Right renal cortex interstitium (tissue), 3 donors: ENCODE data around the gene LIPC. TPM values are rescaled to one million over a fixed set of nuclear protein-coding genes. Genes with fewer than 3 reads are reported as not detected.

Experiments
- DNase-seq, 3 donors: peaks; one replicate each; pipeline ENCODE4 v3.0.0-alpha.2; 2013; ENCODE audit warnings: low read depth in 3 of 3, low spot score in 2 of 3
- polyA plus RNA-seq, 3 donors: library from polyadenylated mRNA; unstranded; fragments of 120-200 nt; gene quantifications; one replicate each; pipeline ENCODE4 v1.2.1, GENCODE V29; 2013; ENCODE audit not compliant: insufficient read length in 3 of 3

The LIPC gene
- polyA plus RNA-seq, 3 donors: 11.8 to 15.5 (median 14.0) TPM

DNA sequence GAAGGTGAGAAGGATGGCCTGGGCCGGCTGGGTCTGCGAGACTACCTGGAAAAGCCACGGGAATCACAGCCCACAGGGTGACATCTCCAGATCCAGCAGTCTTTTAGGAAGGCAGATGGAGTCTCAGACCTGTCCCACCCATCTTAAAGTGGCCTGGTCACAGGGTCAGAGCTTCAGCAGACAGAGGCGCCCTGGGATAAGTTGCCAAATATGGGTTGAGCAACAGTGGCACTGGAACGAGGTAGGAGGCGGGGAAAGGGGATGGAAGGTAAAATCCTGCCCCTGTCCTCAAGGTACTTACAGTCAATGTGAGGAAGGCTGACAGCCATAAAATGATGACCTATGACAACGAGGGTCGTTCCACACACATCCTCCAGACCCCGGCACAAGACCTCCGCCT lies 80.7 kb downstream of the LIPC start:
- DNase-seq: no peak

DNA sequence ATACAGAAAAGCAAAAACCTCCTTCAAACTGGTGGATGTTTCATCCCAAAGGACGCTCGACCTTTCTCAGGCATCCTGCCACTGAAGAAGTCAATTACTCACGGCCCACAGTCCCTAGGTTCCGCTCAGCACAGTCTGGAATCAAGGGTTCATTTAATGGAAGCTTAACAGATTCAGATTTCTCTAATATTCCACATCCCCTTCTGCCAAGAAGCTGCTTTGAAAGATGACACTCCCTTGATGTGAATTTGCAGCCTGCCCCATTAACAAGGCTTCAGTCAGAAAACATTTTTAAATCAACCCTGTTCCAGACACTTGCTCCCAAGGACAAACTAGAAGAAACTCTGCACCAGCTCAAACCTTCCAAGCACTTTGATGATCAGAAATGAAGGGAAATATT lies 81.2 kb downstream of the LIPC start:
- DNase-seq: no peak

DNA sequence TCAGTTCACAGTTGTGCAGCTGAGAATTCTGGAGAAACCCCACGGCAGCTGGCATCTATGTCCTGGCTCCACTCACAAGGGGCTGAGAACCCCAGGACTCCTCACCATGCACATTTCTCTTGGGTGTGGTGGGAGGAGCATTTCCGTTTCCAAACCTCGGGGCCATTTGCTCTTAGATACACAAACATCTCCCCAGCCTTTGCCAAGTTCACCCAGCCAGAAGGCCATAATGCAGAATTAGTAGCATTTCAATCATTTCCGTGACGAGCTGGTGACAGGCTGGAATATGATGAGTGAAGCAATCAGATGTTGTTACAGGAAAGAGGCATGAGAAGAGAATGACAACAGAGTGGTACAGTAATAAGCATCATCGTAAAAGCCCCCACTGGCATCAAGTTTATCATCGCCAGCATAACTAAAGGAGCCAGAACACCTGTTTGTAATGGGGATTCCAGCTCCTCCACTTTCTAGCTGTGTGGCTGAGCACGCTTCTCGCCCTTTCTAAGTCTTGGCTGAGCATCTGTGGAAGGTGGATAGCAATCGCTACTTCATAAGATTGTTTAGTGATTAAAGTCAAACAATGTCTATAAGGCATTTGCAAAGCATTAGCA lies 82.0 kb downstream of the LIPC start:
- no peak for DNase-seq

DNA sequence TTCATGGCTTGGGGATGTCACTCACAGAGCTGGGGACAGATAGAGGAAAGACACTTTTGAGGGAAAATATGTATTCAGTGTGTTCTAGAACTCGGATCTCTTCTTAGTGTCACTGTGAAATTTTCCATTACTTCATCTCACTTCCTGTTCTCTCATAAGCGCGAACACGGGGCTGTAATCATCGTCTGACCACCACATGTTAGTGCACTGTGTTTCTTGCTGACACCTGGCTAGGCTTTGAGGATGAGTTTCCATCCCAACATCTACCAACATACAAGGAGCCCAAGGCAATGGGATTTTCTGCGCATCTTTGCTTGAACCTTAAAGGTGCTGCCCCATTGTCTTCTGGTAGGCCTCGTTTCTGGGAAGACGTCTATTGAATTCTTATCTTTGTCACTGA lies 84.0 kb downstream of the LIPC start:
- no peak for DNase-seq

DNA sequence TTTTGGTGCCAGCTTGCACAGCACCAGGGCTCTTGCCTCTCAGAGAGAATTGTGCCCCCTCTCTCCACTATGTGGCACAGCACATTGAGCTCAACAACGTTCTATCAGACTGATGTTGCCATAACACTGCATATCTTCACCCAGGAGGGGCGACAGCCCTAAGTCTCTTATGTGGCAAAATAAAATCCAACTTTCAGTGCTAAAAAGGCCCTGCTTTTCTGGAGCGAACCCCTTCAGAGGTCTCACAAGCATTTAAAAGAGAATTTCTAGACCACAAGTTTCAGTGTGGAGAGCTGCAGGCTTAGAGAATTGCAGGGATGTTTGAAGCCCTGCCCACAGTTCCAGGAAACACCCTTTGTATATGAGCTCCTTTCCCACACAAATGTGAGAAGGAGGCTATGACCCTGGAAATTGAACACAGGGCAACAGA lies 85.5 kb downstream of the LIPC start:
- DNase-seq: no peak

DNA sequence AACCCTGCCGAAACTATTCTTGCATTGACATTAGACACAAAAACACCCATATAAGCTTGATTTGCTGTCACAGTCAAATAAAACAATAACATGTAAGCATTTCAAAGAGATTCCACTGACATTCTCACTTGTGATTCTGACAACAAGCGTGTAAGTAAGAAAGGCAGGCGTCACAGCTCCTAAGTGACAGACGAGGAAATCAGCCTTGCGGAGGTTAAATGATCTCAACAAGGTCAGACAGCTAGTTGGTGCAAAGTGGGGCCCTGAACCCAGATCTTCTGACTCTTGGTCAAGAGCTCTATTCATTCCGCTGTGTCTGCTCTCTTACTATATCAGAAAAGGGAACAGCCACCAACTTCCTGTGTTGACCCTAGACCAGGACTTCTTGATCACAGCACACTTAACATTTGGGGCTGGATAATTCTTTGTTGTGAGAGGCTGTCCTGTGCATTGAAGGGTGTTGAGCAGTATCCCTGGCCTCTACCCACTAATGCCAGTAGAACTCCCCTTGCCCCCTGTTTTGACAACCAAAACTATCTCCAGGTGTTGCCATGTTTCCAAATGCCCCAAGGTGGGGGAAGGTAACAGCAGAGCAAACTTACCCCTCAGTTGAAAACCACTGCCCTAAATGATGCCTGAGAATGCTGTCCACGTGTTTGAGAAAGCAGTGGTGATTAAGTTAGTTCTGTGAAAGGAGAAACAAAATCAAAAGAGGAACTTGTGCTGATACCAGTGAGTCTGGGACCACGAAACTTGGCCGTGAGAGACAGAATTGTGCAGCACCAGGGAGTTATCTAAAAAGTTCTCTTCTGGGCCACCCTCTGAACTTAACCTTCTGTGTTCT lies 86.1 kb downstream of the LIPC start:
- no peak for DNase-seq

DNA sequence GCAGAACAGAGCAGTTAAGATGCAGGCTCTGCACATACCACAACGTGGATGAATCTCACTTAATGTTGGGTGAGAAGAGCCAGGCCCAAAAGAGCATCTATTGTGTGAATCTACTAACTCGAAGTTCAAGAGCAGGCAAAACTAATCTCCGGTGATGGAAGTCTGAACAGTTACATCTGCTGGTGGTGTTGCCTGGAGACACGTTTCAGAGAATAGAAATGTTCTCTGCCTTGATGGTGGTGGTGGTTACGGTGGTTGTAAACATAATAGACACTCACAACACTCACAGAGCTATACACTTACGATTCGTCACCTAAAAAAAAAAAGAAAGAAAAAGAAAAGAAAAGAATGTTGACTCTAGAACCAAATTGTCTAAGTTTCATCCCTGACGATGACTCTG lies 86.8 kb downstream of the LIPC start:
- DNase-seq: no peak

DNA sequence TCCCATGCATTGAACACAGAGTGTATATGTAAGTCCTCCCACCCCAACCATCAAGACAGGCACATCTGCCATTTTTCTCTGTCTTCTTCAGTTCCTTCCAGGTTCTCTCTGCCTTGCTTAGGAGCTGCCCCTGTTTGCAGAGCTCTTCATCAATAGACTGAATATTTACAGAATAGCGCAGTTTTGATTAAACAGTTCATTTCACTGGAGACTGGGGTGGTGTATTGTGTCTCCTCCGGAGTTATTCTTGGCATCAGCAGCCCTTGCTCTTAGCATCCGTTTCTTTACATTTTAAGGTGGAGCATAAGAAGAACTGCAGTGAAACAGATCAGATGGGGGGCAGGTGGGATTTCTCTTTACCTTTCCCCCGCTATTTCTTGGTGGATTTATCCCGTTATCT lies 87.7 kb downstream of the LIPC start:
- no peak for DNase-seq

DNA sequence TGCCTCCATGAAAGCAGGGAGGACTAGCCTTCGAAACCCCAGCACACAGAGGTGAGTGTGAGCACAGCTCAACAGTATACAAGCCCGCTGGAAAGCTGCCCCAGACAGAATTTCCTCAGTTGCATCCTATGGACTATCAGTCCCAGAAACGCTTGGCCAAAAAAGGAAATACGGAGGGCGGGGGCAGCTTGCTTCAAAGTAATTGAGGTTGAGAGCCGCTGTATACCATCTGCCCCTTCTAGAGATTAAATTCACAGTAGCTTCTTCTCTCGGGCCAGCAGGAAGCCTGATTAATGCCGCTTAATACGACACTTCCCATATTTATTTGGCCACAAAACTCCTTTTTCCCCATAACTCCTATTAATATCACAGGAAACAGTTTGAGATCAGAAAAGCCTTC lies 88.7 kb downstream of the LIPC start:
- no peak for DNase-seq

DNA sequence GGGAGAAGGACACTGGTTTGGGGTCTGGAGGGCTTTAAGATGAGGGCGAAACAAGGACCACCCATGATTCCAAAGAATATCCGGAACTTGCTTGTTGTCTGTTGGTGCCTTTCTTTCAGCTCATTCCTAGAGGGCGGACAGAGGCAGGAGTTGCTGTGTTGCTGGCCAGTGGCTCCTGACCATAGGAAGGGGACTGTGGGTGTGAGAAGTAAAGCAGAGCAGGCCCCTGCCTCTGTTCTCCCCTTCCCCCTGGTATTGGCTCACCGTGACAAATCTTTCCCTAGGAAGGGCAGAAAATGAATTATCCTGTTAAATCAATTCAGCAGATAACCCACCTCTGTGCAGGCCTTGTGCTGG lies 89.1 kb downstream of the LIPC start:
- no peak for DNase-seq

DNA sequence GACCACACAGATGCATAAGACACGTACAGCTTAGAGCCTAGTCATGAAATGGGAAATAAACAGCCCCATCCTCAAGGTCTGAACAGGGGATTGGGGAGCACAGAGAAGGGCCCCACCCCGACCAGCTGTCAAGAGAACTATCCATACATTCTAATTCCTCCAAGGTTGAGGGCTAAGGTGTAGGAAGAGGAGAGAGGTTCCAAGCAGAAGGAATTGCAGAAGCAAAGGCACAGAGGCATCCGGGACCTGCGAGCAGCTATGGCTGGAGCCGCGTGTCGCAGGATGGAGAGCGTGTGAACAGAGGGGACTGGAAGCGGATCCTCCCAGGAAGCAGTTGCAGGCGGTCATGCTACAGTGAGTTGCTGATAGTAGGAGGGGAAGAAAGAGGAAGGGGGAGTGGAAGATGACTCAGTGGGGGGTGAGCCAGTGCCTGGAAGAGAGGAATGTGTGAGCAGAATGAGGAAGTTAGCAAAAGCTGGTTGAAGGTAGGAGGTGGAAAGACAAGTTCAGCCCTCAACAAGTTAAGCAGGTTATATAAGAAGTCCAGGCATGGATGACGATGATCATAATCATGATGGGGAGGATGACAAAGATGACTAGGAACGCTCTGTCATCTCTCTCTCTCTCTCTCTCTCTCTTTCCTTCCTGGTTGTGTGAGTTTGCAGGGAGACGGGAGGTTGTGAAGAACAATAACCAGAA lies 89.7 kb downstream of the LIPC start:
- peak in 1 of 3 donors; percentile 52 for DNase-seq

DNA sequence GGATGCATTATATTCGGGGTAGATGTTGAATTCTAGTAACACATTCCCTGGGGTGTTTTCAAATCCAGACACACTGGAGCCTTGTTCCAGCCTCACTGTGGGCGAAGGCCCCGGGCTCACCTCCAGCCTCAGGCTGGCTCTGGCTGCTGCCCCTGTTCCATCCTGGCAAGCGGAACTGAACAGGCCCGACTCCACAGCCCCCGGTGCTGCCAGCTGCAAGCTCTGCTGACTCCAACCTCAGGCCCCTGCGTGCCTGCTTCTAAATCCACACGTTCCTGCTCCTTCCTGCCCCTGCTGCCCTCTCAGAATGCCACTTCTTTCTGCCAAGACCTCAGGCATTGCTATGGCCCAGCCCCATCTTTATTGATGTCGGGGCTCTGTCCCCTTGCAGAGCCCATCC lies 90.6 kb downstream of the LIPC start:
- DNase-seq: no peak

DNA sequence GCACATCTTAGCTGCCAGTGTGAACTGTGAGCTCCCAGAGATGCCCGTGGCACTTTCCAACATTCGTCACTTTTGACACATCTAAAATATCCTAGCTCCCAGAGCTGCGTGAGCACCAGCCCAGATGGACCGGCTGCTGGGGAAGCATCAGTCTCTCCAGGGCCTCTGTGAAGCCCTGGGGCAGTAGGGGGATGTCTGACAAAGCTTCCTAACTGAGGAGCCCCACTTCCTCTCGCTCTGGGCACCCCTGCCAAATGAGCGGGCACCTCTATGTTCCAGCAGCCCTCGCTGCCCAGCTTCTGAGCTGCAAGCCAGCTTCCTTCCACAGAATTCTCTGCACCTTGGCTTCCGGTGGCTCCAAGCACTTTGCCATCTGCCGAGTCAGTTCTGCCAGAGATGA lies 91.1 kb downstream of the LIPC start:
- no peak for DNase-seq

DNA sequence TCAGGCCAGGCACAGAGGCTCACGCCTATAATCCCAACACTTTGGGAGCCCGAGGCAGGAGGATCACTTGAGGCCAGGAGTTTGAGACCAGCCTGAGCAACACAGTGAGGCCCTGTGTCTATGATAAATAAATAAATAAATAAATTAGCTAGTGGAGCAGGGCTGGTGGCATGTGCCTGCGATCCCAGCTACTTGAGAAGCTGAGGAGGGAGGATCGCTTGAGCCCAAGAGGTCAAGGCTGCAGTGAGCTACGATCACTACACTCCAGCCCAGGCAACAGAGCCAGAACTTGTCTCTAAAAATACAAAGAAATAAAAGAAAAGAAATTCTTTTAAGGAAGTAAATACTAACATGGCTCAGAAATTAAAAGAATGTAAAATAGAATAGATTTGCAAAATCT lies 91.8 kb downstream of the LIPC start:
- DNase-seq: no peak

DNA sequence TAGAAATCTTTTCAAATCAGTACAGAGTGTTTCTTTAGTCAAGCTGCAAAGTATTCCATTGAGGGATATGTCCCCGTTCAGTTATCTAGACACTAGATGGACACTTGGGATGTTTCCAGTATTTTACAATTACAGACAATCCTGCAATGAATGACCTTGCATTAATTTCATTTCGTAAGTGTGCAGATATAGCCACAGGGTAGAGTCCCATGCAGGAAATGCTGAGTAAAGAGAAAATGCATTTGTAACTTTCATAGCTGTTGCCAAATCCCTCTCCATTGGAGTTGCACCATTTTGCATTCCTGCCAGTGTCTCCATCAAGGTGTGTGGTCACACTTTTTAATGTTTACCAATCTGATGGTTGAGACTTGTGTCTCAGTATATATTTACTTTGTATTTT lies 92.5 kb downstream of the LIPC start:
- no peak for DNase-seq

DNA sequence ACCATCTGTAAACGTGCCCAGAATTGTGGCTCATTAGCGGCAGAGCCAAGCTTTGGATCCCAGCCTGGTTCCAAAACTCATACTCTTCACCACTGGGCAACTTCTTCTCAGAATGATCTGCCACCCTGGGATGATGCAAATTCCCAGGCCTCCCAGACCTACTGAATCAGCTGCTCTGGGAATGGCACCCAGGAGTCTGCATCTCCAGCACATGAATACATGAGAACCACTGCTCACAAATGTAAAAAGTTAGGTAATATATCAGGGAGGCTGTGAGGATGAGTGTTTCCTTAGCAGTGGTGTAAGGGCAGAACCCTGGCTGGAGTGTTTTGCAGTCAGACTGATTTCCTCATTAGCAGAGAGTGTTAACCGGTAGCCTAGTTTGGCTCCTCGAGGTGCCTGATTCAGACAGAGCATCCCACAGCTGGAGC lies 94.2 kb downstream of the LIPC start:
- DNase-seq: no peak

DNA sequence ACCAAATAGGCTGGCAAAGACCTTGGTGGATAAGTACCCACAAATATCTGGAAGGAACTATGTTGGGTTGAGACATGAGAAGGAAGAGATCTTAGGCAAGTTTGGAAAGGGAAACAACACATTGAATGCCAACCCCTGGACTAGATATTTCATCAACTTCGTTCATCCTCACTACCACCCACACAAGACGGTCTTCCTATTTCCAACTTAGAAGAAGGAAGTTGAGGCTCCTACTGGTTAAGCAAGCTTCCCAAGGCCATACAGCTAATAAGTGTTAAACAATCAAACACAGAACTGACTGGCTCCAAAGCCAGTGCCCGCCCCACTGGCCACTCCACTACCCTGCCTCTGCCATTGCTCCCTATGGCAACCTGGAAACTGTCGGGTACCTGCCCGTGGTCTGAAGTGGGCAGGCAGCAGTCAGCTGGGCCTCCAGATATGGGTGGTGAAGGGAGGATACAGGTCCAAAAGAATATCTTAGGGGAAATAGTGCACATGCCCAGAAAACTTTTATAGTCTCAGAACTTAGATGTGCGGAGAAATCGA lies 94.9 kb downstream of the LIPC start:
- no peak for DNase-seq

DNA sequence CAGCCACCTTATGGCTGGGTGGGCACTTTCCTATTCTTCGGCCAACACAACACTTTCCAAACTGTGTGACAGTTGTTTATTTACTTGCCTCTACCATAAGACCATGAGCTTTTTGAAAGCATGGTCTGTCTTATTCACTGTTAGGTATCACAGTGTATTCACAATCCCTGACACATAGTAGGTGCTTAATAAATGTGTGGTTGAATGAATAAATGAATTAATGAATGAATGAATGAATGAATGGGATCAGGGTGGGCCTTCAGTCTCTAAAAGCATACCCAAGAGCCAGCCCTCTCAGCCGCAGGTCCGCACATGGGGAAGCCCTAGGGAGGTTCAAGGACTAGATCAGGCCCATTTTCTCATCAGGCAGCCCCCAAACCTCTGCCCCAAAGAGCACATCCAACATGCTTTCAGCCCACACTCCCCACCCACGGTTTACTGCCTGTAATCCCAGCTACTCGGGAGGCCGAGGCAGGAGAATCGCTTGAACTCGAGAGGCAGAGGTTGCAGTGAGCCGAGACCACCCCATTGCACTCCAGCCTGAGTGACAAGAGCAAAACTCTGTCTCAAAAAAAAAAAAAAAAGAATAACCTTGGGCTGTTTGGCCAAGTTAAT lies 95.9 kb downstream of the LIPC start:
- DNase-seq: no peak

DNA sequence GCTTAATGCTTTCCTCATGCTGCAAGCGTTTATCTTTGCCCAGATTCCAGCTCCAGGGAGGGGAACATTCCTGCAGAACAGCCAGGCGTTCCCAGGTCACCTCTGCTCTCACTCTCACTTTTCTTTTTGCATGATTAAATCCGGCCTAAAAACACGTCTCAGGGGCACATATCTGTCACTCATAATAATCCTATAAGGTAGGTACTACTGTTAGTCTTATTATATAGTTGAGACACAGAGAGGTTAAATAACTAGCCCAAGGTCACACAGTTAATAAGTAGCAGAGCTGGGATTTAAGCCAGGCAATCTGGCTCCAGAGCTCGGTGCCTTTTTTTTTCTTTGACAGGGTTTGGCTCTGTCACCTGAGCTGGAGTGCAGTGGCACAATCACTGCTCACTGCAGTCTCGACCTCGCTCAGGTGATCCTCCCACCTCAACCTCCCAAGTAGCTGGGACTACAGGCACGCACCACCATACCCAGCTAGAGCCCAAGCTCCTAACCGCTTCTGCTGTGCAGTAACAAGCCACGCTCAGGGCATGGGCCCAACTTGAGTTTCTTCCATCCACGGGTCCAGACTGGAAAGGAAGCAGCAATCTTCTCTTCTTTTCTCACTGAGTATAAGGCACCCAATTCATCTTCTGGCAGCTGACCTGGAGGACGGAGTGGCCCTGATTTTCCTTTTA lies 96.5 kb downstream of the LIPC start:
- peak in 2 of 3 donors; percentile 57 to 68 for DNase-seq

DNA sequence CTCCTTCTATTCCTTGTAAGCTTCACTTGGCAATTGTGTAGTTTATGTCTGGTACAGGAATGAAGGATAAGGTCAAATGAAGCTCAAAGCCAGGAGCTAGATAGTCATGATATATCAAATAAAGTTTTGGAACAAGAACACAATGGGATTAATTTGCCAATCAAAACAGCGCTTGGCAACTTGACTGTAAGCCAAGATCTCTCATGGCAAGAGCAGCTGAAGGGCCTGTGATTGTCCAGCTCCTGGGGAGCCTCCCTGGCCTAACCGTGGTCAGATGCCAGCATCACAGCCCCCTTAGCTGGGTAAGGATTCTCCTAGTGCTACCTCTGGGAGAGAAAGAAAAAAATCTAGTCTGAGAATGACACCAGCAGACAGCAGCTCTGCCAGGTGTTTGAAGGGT lies 97.2 kb downstream of the LIPC start:
- DNase-seq: no peak
